22Rv1 (cell line): ENCODE data around the gene KRTAP4-3.
"Not testable (repeated sequence)": the region's sequence is repeated elsewhere in the genome, so short reads cannot be mapped to it uniquely, and the experiment has no call there.

Source experiments
- ZFX ChIP-seq: fragments of 450-650 bp; IDR thresholded peaks from 2 replicates; pipeline ENCODE4 v1.6.1; 2017; ENCODE audit warnings: antibody characterized with exemption, borderline replicate concordance
- TF ChIP-seq, protein P1 (sequence below): fragments of 450-650 bp; IDR thresholded peaks from 2 replicates; pipeline ENCODE4 v1.5.1; 2017; ENCODE audit warnings: mild to moderate bottlenecking

DNA sequence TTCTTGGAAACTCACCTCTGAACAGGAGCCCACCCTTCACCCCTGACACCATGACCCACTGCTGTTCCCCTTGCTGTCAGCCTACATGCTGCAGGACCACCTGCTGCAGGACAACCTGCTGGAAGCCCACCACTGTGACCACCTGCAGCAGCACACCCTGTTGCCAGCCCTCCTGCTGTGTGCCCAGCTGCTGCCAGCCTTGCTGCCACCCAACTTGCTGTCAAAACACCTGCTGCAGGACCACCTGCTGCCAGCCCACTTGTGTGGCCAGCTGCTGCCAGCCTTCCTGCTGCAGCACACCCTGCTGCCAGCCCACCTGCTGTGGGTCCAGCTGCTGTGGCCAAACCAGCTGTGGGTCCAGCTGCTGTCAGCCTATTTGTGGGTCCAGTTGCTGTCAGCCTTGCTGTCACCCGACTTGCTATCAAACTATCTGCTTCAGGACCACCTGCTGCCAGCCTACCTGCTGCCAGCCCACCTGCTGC is 21.9 kb upstream of the KRTAP4-3 start, which contains the start of gene KRTAP9-1:
- TF ChIP-seq, protein P1, sequence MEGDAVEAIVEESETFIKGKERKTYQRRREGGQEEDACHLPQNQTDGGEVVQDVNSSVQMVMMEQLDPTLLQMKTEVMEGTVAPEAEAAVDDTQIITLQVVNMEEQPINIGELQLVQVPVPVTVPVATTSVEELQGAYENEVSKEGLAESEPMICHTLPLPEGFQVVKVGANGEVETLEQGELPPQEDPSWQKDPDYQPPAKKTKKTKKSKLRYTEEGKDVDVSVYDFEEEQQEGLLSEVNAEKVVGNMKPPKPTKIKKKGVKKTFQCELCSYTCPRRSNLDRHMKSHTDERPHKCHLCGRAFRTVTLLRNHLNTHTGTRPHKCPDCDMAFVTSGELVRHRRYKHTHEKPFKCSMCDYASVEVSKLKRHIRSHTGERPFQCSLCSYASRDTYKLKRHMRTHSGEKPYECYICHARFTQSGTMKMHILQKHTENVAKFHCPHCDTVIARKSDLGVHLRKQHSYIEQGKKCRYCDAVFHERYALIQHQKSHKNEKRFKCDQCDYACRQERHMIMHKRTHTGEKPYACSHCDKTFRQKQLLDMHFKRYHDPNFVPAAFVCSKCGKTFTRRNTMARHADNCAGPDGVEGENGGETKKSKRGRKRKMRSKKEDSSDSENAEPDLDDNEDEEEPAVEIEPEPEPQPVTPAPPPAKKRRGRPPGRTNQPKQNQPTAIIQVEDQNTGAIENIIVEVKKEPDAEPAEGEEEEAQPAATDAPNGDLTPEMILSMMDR, result not testable (repeated sequence)
- TF ChIP-seq ZFX, result not testable (repeated sequence)
